Panc1 (cell line): ENCODE results near the gene SPEM2.

Experiments used
- POLR2AphosphoS5 ChIP-seq: IDR thresholded peaks from 2 replicates; pipeline ENCODE4 v1.6.1; 2012; ENCODE audit warnings: mild to moderate bottlenecking, low read depth, low read length, moderate library complexity
- TF ChIP-seq, protein P1 (sequence below): fragments of 450-650 bp; IDR thresholded peaks from 2 replicates; pipeline ENCODE4 v1.5.1; 2017; ENCODE audit warnings: mild to moderate bottlenecking
- TF ChIP-seq, protein P2 (sequence below), 2 experiments: IDR thresholded peaks; 2 replicates each; pipeline ENCODE4 v1.6.1; 2011 to 2012; ENCODE audit warnings: low read depth in 2 of 2, control low read depth in 1 of 2, low read length in 1 of 2, mild to moderate bottlenecking in 1 of 2, moderate library complexity in 1 of 2; ENCODE audit not compliant: insufficient read depth in 1 of 2

DNA sequence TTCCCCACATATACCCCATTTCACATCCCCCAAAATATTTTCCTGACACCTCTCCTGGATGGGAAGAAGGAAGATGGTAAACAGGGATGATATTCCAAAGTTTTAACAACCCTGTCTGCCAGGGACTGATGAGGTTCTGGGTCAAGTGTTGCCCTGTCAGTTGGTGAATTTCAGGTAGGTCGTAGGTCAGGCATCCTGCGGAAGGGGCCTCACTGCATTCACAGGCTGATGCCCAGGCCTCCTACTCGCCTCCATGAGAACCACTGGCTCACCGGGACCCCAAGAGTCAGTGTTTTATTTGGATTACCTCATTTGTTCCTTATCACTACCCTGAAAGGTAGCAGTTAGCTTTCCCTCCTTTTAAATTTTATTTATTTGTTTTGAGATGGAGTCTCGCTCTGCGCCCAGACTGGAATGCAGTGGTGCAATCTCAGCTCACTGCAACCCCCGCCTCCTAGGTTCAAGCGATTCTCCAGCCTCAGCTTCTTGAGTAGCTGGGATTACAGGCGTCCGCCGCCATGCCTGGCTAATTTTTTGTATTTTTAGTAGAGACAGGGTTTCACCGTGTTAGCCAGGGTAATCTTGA is 43.5 kb downstream of the SPEM2 start:
- TF ChIP-seq, protein P1, sequence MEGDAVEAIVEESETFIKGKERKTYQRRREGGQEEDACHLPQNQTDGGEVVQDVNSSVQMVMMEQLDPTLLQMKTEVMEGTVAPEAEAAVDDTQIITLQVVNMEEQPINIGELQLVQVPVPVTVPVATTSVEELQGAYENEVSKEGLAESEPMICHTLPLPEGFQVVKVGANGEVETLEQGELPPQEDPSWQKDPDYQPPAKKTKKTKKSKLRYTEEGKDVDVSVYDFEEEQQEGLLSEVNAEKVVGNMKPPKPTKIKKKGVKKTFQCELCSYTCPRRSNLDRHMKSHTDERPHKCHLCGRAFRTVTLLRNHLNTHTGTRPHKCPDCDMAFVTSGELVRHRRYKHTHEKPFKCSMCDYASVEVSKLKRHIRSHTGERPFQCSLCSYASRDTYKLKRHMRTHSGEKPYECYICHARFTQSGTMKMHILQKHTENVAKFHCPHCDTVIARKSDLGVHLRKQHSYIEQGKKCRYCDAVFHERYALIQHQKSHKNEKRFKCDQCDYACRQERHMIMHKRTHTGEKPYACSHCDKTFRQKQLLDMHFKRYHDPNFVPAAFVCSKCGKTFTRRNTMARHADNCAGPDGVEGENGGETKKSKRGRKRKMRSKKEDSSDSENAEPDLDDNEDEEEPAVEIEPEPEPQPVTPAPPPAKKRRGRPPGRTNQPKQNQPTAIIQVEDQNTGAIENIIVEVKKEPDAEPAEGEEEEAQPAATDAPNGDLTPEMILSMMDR: no peak
- no peak for TF ChIP-seq POLR2AphosphoS5
- TF ChIP-seq, protein P2, sequence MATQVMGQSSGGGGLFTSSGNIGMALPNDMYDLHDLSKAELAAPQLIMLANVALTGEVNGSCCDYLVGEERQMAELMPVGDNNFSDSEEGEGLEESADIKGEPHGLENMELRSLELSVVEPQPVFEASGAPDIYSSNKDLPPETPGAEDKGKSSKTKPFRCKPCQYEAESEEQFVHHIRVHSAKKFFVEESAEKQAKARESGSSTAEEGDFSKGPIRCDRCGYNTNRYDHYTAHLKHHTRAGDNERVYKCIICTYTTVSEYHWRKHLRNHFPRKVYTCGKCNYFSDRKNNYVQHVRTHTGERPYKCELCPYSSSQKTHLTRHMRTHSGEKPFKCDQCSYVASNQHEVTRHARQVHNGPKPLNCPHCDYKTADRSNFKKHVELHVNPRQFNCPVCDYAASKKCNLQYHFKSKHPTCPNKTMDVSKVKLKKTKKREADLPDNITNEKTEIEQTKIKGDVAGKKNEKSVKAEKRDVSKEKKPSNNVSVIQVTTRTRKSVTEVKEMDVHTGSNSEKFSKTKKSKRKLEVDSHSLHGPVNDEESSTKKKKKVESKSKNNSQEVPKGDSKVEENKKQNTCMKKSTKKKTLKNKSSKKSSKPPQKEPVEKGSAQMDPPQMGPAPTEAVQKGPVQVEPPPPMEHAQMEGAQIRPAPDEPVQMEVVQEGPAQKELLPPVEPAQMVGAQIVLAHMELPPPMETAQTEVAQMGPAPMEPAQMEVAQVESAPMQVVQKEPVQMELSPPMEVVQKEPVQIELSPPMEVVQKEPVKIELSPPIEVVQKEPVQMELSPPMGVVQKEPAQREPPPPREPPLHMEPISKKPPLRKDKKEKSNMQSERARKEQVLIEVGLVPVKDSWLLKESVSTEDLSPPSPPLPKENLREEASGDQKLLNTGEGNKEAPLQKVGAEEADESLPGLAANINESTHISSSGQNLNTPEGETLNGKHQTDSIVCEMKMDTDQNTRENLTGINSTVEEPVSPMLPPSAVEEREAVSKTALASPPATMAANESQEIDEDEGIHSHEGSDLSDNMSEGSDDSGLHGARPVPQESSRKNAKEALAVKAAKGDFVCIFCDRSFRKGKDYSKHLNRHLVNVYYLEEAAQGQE (IDR thresholded peaks at IDR 0.05; ENCODE audit: insufficient read depth in 1 of 2, low read depth in 2 of 2, low read length in 1 of 2): no peak
